Measurements from ENCODE around the gene KRT15.

- TF ChIP-seq CTCF (IDR thresholded peaks at IDR 0.05) (no peak), POLR2AphosphoS5 (IDR thresholded peaks at IDR 0.05) (no peak), POLR2A (IDR thresholded peaks at IDR 0.05) (no peak)
Measured at GRCh38 chr17:41528959-41529353, 10.3 kb upstream of the KRT15 start.

Data from upper lobe of left lung (tissue), 4 donors.